Measurements from ENCODE around the gene GEMIN4. TPM values are rescaled to one million over a fixed set of nuclear protein-coding genes. Genes with fewer than 3 reads are reported as not detected.

Gene GEMIN4
- polyA plus RNA-seq, 1 of the 3 experiments (the other 2 are of a cell fraction): 12.5 TPM

- H3K4me1 ChIP-seq (ENCODE audit: control insufficient read depth in 1 of 2, insufficient read depth in 2 of 2, low read depth in 1 of 2, low read length in 1 of 2): no peaks in the 10 kb centered on the region; a peak in 1 of 4 replicates
- H3K79me2 ChIP-seq (ENCODE audit: insufficient read depth): no peaks in the 10 kb centered on the region
- H3K27me3 ChIP-seq (ENCODE audit: insufficient read depth): no peaks in the 10 kb centered on the region
- H3K4me2 ChIP-seq: no peak overlapping the region
- H3K27ac ChIP-seq (ENCODE audit: low read depth in 2 of 2, low read length in 1 of 2): no peak overlapping the region
- no peak overlapping the region for H2AFZ ChIP-seq (ENCODE audit: low read depth)
- H3K36me3 ChIP-seq (replicated peaks in 1 of 2; ENCODE audit: control insufficient read depth in 1 of 2, insufficient read depth in 2 of 2, low read length in 1 of 2): no peaks in the 10 kb centered on the region
- no peaks in the 10 kb centered on the region for H4K20me1 ChIP-seq (ENCODE audit: insufficient read depth)
- ChIA-PET POLR2A (no interaction called here), CTCF (interaction anchor here (0.8 to 1.5 kb wide), 2 partner anchors 275 to 309 kb away, joined by 3 to 7 read pairs; partner anchors contain the start of gene TIMM22)
- no peak overlapping the region for H3K4me3 ChIP-seq (ENCODE audit: low read depth in 2 of 2, low read length in 1 of 2)
- no peaks in the 10 kb centered on the region for H3K9me3 ChIP-seq
- no peak for DNase-seq
- H3K9ac ChIP-seq: no peak overlapping the region
- WGBS (ENCODE audit: low lambda C conversion rate): 85% methylated on average over 13 of the region's 13 CpGs
- H3F3A ChIP-seq (replicated peaks; ENCODE audit: insufficient read depth): peaks cover 14% of the 10 kb centered on the region
- TF ChIP-seq USF2 (IDR thresholded peaks at IDR 0.05; ENCODE audit: borderline replicate concordance, low read depth, low read length) (no peak), GABPA (IDR thresholded peaks at IDR 0.05; ENCODE audit: low read depth) (no peak), FOSL2 (IDR thresholded peaks at IDR 0.05; ENCODE audit: borderline replicate concordance, low read depth) (no peak), NFIC (IDR thresholded peaks at IDR 0.05; ENCODE audit: borderline replicate concordance) (no peak), RAD21 (IDR thresholded peaks at IDR 0.05; ENCODE audit: low read length) (no peak), EP300 (IDR thresholded peaks at IDR 0.05; ENCODE audit: borderline replicate concordance in 1 of 2, low read depth in 1 of 2, low read length in 1 of 2) (no peak), CHD2 (IDR thresholded peaks at IDR 0.05; ENCODE audit: low read length, partially characterized antibody) (no peak), RFX5 (IDR thresholded peaks at IDR 0.05; ENCODE audit: low read length) (no peak), PBX3 (IDR thresholded peaks at IDR 0.05) (no peak), MXI1 (IDR thresholded peaks at IDR 0.05; ENCODE audit: low read depth, low read length) (no peak), EZH2phosphoT487 (IDR thresholded peaks at IDR 0.05; ENCODE audit: borderline replicate concordance, low read depth) (no peak), POLR2AphosphoS5 (IDR thresholded peaks at IDR 0.05; ENCODE audit: low read depth, low read length) (no peak), IRF3 (IDR thresholded peaks at IDR 0.05; ENCODE audit: low read depth, low read length) (no peak)
- H3K9me2 ChIP-seq: no peaks in the 10 kb centered on the region
These were observed 31.1 kb downstream of the GEMIN4 start for GRCh38 chr17:720706-721539.
